Islet of Langerhans (tissue), 1 donor: ENCODE results near the gene MAGED4.
"Not testable (repeated sequence)": the region's sequence is repeated elsewhere in the genome, so short reads cannot be mapped to it uniquely, and the experiment has no call there.

ENCODE experiments used
- FAIRE-seq: peaks from one replicate; lab custom pipeline; 2011; peaks lifted over from hg19 to GRCh38; lab: Jason Lieb, UNC

MAGED4 gene

GRCh38 chrX:52184440-52185077 lies at the start of gene MAGED4:
Gene MAGED4 (plus strand): TSS chrX:52184888. CDS start chrX:52185923, 1,035 bp downstream.
- FAIRE-seq = not testable (repeated sequence)

GRCh38 chrX:52138830-52139544 lies 45.7 kb upstream of the MAGED4 start:
- no peak for FAIRE-seq

- FAIRE-seq = no peak
These were observed 45.2 kb upstream of the MAGED4 start for GRCh38 chrX:52139545-52139895.

GRCh38 chrX:52140020-52140419 lies 44.7 kb upstream of the MAGED4 start:
- FAIRE-seq = no peak

GRCh38 chrX:52150667-52151066 lies 34.0 kb upstream of the MAGED4 start:
- FAIRE-seq = not testable (repeated sequence)

- not testable (repeated sequence) for FAIRE-seq
These were observed 24.5 kb upstream of the MAGED4 start for GRCh38 chrX:52160140-52160539.

- FAIRE-seq = no peak
These were observed 17.8 kb upstream of the MAGED4 start for GRCh38 chrX:52166840-52167239.

- not testable (repeated sequence) for FAIRE-seq
These were observed 13.6 kb upstream of the MAGED4 start for GRCh38 chrX:52171055-52171454.

- not testable (repeated sequence) for FAIRE-seq
These were observed 378 bp downstream of the MAGED4 start for GRCh38 chrX:52185078-52185453.

- FAIRE-seq = not testable (repeated sequence)
These were observed 26.7 kb downstream of the MAGED4 start for GRCh38 chrX:52211405-52211804.

- FAIRE-seq = no peak
These were observed 28.6 kb downstream of the MAGED4 start for GRCh38 chrX:52213276-52213675.

- no peak for FAIRE-seq
These were observed 31.9 kb downstream of the MAGED4 start for GRCh38 chrX:52216541-52216940.

GRCh38 chrX:52217494-52218160 lies 32.9 kb downstream of the MAGED4 start:
- FAIRE-seq = no peak

GRCh38 chrX:52220936-52221335 lies 36.2 kb downstream of the MAGED4 start:
- no peak for FAIRE-seq
